22Rv1 (cell line): ENCODE data around the gene ATF7IP2.

Source experiments
- ZFX ChIP-seq: fragments of 450-650 bp; IDR thresholded peaks from 2 replicates; pipeline ENCODE4 v1.6.1; 2017; ENCODE audit warnings: antibody characterized with exemption, borderline replicate concordance
- TF ChIP-seq, protein P1 (sequence below): fragments of 450-650 bp; IDR thresholded peaks from 2 replicates; pipeline ENCODE4 v1.5.1; 2017; ENCODE audit warnings: mild to moderate bottlenecking

GRCh38 chr16:10494343-10495030, 108.6 kb downstream of the ATF7IP2 start:
- TF ChIP-seq, protein P1, sequence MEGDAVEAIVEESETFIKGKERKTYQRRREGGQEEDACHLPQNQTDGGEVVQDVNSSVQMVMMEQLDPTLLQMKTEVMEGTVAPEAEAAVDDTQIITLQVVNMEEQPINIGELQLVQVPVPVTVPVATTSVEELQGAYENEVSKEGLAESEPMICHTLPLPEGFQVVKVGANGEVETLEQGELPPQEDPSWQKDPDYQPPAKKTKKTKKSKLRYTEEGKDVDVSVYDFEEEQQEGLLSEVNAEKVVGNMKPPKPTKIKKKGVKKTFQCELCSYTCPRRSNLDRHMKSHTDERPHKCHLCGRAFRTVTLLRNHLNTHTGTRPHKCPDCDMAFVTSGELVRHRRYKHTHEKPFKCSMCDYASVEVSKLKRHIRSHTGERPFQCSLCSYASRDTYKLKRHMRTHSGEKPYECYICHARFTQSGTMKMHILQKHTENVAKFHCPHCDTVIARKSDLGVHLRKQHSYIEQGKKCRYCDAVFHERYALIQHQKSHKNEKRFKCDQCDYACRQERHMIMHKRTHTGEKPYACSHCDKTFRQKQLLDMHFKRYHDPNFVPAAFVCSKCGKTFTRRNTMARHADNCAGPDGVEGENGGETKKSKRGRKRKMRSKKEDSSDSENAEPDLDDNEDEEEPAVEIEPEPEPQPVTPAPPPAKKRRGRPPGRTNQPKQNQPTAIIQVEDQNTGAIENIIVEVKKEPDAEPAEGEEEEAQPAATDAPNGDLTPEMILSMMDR: no peak
- no peak for TF ChIP-seq ZFX
